HG03108 (cell line): ENCODE measurements around the gene TMX4.

ENCODE experiments used
- ATAC-seq: cut with Tn5 transposase; IDR thresholded peaks from one replicate; pipeline ENCODE4 v1.9.1; 2021; ENCODE audit warnings: moderate library complexity; ENCODE audit not compliant: unreplicated experiment

Gene TMX4

DNA sequence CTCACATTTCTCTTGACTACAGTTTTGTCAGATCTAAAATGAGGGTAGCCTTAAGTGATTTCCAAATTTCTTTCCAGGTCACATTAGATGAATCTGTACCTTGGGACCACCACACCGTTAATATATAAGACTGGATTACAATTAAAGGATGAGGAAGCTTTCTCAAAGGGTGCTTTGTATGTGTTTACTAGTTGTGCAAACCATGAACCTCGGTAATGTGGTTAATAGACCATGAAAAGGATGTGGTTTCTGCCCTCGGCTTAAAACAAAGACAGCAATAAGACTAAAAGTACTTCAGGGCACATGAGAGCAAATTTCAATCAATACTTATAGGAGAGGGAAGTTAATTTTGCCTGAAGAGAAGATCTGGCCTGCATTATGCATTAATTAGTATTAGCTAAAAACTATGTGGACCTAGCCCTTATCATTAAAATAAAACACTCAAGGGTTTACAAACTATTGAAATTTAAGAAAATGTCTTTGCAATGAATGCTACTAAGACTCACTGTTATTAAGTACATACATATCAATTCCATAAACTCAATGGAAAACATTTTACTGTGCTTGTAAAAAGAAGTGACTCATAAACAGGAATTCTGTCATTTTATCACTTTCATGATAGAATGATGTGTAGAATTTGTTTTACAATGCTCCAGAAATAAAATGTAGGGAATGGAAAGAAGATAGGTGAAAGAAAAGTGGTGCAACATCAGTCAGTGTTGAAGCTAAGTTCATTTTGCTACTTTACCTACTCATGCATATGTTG is 936 bp upstream of the TMX4 start:
- ATAC-seq = peak; percentile 44

DNA sequence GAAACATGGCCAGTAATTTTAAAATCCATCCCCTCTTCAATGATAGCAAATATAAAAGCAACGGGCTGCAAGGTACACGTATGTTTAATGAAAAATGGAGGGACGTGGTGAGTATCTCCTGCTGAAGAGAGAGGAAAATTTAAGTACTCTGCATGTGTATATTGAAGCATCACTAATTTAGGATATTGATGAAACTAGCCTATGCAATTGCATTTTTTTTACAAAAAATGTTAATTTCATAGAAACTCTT is 362 bp upstream of the TMX4 start:
- no peak for ATAC-seq

DNA sequence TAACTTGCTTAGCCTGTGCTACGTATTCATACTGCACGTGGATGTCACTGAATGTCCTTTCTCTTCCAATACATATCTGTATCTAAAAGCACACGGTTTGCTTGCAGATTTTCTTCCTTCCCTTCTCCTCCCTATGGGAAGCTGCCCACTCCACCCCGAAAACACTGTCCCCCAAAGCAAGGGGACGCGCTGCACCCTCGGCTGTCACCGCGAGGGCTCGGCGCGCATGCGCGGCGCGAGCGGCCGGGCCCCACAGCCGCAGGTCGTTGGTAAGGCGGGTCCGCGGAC is 659 bp downstream of the TMX4 start:
- ATAC-seq = peak; percentile 58

DNA sequence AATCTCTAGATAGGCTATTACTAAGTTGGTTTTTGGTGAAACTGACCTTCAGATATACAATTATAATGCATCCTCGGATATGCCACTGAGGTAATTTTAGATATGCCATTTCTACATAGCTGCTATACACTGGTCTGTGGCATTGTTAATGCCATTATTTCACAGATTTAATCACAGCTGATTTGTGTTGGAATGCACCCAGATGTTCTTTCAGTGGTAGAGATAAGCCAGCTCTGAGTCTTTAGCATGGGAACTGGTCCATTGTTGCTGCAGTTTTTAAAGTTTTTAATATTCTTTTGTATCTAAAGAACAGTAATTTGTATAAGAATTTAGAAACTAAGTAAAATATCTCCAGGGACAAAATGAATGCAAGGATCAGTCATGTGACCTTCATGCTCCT is 6.8 kb downstream of the TMX4 start:
- no peak for ATAC-seq

DNA sequence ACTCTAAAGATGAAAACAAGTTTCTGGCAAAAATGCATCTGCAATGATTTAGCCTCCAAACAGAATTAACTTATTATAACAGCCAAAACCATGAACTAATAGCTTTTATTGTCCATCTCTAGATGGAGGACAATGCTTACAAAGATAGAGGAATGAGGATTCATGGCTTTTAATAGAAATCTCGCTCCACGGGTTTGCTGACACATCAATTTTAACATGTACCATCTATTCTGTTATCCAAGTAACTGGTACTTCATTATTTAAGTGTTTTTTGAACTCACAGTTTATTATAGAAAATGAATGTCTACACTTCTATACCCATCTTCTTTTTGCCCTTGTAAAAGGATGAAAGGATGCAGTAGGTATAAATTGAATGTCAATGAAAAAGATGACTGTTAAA is 10.8 kb downstream of the TMX4 start:
- no peak for ATAC-seq

DNA sequence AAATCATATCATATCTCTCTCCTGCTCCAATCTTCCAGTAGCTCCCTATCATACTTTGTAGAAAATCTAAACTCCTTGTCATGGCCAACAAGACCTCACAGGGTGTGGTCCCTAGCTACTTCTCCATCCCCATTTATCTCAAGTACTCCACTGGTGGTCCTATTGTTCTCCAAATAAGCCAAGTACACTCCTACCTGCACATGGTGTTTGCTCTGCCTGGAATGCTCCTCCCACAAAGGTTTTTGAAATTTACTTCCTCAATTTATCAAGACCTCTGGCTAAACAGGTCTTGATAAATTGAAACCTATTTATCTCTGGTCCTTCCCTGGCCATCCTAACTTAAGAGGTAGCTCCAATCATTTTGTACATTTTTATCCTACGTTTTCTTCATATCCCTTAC is 12.1 kb downstream of the TMX4 start:
- no peak for ATAC-seq

DNA sequence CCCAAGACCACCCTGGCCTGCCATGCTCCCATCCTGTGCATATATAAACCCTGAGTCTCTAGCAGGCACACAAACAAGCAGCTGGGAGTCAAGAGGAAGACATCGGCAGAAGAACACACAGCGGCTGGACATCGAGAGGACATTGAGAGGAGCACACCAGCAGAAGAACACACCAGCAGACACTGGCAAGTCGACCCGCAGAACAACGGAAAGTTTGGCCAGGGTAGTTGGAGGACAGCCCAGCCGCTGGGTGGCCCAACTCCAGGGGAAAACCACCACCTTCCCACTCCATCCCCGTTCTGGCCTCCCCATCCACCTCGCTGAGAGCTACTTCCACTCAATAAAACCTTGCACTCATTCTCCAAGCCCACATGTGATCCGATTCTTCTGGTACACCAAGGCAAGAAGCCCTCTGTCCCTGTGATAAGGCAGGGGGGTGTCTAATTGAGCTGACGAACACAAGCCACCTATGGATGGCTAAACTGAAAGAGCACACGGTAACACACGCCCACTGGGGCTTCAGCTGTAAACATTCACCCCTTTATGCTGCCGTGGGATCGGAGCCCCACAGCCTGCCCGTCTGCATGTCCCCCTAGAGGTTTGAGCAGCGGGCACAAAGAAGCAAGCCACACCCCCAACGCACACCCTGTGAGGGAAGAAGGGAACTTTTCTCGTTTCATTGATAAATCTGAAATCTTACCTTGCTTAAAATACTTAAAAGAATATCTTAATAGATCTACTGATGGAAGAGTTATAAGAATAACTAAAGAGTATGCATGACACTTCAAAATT is 13.8 kb downstream of the TMX4 start:
- no peak for ATAC-seq

DNA sequence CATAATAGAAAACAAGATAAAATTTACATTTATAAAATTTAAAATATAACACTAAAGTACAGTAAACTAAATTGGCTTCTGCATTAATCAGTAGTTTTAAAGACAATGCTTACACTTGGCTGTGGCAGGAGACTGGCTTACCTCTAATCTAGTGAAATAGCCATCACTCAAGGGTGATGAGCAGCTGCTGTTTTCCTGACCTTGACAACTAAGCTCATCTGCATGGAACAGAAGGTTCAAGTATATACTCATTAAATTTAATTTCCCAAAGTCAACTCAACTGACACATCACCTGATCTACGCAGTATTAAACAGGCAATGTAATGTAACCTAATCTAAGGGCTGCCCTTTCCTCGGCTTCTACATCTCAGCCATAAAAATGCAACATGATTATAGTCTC is 14.5 kb downstream of the TMX4 start:
- no peak for ATAC-seq

DNA sequence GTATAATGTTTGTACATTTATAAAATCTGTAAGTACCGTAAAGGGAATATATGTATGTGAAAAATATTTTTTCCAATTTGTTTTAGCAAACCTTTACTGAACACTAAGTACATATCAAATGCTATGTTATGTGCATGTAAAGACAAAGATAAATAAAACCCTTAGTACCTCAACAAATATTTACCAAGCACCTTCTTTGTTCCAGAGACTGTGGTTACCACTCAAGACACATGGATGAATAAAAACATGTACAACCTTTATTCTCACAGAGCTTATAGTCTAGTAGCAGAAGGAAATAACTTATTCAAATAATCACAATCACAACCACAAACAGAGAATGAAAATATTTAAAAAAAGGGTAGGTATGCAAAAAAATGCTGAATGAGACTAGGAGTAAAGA is 17.5 kb downstream of the TMX4 start:
- no peak for ATAC-seq

DNA sequence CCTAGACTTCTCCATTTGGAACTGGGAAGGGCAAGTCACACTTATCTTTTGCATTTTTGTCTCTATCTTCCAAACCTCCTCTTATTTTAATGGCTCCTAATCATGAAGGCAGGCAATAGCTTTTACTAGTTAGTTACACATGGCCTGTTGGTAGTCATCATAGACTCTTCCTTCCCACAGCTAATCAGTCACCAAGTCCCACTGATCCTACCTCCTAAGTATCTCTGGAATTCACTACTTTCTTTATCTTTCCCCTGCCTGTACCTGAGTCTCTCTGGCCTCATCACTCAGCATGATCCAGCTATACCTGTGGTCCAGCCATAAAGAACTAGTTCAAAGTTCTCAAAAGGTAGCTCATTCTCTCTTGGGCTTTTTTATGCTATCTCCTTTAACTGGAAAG is 18.8 kb downstream of the TMX4 start:
- ATAC-seq = no peak

DNA sequence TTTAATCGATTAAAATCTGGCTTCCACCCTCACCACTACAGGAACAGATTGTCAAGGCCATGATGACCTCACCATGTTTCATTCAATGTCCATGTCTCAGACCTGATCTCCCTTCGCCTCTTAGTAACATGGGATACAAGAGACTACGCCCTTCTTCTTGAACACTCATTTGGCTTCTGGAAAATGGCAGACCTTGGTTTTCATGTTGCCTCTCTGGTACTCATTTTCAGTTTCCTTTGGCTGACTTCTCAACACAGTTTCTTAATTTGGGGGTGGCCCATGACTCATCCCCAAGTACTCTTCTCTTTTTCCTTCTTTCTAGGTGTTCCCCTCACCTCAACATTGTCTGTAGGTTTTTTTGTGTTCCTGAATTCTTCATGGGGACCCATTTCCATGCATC is 22.7 kb downstream of the TMX4 start:
- ATAC-seq = no peak

DNA sequence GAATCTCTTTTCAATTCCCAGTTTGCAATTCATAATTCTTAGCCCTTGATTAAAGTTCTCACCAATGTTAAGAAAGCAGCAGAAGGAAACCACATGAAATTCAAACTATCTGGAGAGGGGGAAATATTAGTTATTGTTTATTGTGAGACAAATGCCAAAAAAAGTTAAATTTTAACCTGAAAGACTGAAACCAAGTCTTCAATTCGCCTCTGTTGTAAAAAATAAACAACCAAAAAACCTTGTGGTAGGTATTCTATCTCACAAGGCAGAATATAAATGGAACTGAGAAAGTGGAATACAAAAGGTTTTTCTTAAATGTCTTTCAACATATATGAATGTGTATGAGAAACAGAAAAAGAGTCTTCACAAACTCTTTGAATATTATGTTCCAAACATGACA is 24.8 kb downstream of the TMX4 start:
- ATAC-seq = peak; percentile 69

DNA sequence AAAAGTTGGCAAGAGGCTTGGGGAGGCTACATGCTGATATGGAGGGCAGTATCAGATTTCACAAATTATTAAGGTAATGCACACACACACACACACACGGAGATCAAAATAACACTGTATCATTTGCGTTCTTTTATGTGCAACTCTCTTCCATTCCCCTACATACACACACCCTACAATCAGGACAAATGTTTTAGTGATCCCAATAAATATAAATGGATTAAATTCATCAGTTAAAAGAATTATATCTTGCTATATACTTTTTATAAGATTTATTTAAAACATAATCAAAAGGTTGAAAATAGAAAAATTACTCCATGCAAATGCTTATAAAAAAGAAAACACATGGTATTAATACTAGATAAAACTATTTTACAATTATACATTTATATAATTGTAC is 25.9 kb downstream of the TMX4 start:
- no peak for ATAC-seq

DNA sequence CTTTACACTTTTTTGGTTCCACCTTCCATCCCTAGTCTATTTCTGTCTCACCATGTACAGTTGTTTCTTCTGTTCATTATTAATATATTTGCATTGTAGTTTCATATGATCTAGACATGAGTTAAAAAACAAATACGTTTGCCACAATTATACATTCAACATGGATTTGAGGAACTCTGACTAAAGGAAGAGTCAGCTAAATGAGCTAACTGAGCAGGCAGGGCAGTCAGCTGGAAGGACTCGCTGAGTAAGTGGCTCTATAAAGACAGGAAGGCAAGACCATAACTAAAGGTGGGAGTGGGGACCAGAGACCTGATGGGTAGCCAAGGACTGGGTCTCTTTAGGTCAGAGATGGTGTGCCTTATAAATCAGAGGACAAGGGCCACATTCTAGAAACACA is 26.3 kb downstream of the TMX4 start:
- ATAC-seq = no peak

DNA sequence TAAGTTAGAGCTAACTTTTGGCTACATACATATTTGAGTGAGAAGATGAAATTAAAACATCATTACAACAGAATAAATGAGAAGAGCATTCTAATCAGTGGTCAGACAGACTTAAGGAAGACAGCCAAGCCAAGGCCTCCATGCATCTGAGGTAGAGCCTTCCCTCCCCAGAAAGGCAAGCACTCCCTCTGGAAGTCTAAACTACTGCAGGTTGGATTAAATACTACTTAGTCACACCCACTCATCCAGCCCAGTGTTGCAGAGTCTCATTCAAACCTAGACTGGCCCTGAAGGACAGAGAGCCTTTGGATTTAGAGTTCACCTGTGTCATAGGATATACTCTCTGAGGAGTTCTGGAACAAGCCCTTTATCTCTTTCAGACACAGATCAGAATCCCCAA is 29.2 kb downstream of the TMX4 start:
- no peak for ATAC-seq

DNA sequence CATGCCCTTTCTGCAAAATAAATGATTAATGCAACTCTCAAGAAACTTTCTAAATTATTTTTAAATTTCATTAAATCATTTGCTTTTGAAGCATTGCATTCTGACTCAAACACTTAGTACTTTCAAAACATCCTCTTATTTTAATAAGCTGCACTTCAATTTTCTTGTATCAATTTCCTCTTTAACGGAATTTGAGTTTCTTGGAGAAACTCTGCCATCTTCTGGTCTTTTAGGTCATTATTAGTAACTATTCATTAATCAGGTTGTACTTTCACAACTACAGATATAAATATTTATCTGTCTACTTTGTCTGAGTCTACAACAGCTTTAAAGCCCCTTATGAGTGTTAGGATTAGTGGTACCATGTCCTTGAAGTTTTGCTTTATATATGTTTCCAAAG is 30.2 kb downstream of the TMX4 start:
- ATAC-seq = no peak

DNA sequence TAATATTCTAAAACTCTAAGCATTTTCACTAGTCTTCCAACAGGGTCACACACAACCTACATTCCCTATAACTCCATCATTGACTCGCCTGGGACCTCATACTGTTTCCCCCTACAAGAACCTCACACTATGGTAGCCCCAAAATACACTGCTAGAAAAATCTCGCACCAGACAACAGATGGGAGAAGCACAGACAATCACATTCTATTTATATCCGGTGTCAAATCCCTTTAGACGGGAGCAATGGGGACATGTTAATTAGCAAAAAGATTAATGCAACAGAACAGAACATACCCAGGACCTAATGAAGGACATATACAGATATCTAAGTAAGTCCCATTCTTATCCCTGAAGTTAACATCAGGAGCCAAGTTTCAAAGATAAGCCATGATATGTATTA is 33.6 kb downstream of the TMX4 start:
- no peak for ATAC-seq

DNA sequence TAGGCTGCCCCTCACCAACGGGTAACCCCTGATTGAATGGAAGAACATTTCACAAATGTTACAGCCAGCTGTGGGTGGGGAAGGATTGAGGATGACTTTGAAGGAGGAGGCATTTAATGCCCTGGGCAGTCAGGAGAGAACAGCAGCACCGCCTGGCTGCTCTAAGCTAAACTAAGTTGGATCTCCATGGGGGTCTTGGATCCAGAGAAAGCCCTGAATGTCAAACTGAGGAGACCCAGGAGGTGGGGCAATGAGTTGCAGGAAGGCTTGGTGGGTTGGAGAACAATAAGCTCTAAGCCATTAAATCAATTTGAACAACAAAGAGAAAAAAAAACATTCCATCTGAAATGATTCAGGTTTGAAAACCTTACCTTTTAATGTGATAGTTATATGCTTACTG is 35.4 kb downstream of the TMX4 start:
- ATAC-seq = no peak

DNA sequence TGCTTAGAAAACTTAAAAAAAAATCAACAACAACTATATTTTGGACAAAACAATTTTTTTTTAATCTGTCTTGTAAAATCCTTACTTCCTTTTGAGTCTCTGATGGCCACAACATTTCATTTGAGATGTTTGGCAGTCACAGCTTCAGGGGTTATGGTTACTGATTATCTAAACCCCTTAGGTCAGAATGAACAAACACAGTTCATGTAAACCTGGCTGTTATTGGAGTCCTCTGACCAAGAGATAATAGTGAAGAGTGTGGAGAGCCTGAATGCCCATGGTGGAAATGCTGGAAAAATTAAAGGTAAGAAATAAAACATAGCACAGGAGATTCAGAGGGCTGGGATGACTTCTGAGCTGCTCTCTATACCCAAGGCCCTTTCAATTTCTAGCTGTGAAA is 38.2 kb downstream of the TMX4 start:
- no peak for ATAC-seq

DNA sequence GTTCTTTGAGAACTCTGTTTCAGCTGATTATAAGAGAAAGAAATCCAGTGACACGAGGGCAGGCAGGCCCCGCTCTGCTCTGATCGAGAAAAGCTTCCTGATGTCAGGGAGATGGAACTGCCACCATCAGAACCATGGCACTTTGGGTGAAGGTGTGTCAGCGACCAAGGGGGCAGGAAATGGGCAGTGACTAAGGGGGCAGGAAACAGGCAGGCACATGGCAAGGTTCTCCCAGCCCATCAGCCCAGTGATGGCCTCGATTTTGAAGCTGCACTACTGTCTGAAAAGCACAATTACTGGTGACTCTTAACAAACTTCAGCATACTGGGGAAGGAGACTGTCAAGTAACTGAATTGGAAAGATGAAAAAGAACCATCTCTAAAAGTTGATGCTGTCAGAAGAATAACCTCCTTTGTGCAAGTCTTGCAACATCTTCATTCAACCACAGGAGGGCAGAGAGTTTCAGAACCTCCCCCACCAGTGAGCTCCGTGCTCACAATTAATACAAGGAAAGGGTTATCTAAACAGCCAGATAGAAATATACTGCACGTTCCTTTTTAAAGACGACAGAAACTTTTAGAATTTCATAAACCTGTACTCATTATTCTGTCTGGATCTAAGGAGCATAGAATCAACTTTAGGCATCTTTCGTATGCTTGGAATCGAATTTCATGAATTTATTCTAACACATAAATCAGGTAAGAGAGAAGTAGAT is 39.1 kb downstream of the TMX4 start:
- ATAC-seq = peak; percentile 58

DNA sequence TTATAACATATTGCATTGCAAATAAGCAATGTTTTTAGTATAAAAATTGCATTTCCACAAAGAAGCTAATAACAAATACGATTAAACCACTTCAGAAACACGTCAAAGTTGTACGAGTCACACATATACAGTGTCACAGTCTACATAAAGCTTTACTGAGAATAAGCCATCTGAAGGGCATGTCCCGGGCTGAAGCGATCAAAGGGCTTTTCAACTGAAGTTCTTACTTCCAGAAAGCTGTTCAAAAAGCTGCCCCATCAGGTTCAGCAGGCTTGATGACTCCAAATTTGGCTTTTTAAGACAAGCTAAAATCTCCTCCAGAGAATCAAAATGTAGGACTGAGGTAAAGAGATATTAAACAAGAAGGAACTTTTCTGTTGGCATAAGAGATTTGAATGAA is 41.9 kb downstream of the TMX4 start:
- ATAC-seq = no peak

DNA sequence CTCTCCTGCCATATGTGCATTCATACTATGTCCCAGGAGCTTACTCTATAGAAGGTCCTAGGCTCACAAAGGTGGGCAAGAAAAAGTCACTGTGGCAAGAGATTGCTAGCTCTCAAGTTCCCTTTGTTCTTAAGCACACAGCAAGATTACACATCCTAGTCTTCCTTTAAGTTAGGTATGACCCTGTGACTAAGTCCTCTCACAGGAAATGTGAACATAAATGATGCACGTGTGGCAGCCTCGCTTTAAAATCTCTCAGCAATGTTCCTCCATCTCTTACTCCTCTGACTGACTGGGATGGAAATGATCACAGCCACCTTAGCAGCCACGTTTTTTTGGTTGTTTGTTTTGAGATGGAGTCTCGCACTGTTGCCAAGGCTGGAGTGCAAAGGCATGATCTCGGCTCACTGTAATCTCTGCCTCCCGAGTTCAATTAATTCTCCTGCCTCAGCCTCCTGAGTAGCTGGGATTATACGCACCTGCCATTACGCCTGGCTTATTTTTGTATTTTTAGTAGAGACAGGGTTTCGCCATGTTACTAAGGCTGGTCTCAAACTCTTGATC is 43.6 kb downstream of the TMX4 start:
- no peak for ATAC-seq
